Urinary bladder (tissue), 4 donors: ENCODE data around the gene ZNF286A. TPM values are rescaled to one million over a fixed set of nuclear protein-coding genes. Genes with fewer than 3 reads are reported as not detected.
"Not testable (repeated sequence)": the region's sequence is repeated elsewhere in the genome, so short reads cannot be mapped to it uniquely, and the experiment has no call there.

Source experiments
- DNase-seq: peaks from one replicate; pipeline ENCODE4 v3.0.0-alpha.2; 2015; ENCODE audit errors: extremely low spot score
- H3K27ac ChIP-seq: one replicate; pipeline ENCODE4 v1.5.1; 2013; ENCODE audit warnings: low read depth, mild to moderate bottlenecking, moderate library complexity
- H3K36me3 ChIP-seq: one replicate; pipeline ENCODE4 v1.6.1; 2013; ENCODE audit warnings: mild to moderate bottlenecking, moderate library complexity; ENCODE audit not compliant: insufficient read depth
- H3K4me1 ChIP-seq: one replicate; pipeline ENCODE4 v1.6.1; 2013; ENCODE audit warnings: mild to moderate bottlenecking, moderate library complexity; ENCODE audit not compliant: insufficient read depth
- H3K4me3 ChIP-seq: one replicate; pipeline ENCODE4 v1.5.1; 2013; ENCODE audit warnings: low read depth, low read length
- WGBS: extraction: QIAGEN DNeasy Blood & Tissue Kit; methylation state at CpG from one replicate; pipeline ENCODE4 v1.1.7; 2013; 5-methylcytosine and 5-hydroxymethylcytosine counted together
- polyA plus RNA-seq: library from polyadenylated mRNA; stranded (reverse); fragments of 200-250 nt; gene quantifications from one replicate; pipeline ENCODE4 v1.2.3, GENCODE V29; 2013
- total RNA-seq: library from RNA; depleted of rRNA; stranded (reverse); fragments of >200 nt; gene quantifications from one replicate; pipeline ENCODE4 v1.2.3, GENCODE V29; 2014
- donor health status: healthy with polysubstance abuse.
- donor health status: healthy.

Gene ZNF286A
- total and polyA plus RNA-seq, 2 donors: 9.4 to 50.4 TPM

- H3K4me1 ChIP-seq, DNase-seq, H3K36me3 ChIP-seq, H3K27ac ChIP-seq, H3K4me3 ChIP-seq: not testable (repeated sequence)
- WGBS: 98% methylated on average over 11 of the region's 11 CpGs
These were observed 17.3 kb downstream of the ZNF286A start for GRCh38 chr17:15716601-15717563.

GRCh38 chr17:15730535-15730934 is 31.0 kb downstream of the ZNF286A start:
- 88% methylated on average over 14 of the region's 14 CpGs for WGBS
- not testable (repeated sequence) for H3K36me3 ChIP-seq, DNase-seq, H3K27ac ChIP-seq, H3K4me3 ChIP-seq, H3K4me1 ChIP-seq

GRCh38 chr17:15731900-15732299 is 32.3 kb downstream of the ZNF286A start, which contains the start of gene TBC1D26:
Gene TBC1D26 (plus strand): TSS chr17:15732283. CDS start chr17:15735349, 3,066 bp downstream.
- not testable (repeated sequence) for H3K27ac ChIP-seq, H3K4me3 ChIP-seq, H3K36me3 ChIP-seq, H3K4me1 ChIP-seq, DNase-seq
- WGBS: 88% methylated on average over 10 of the region's 10 CpGs

- WGBS: 94% methylated on average over 8 of the region's 10 CpGs
These were observed 33.7 kb downstream of the ZNF286A start for GRCh38 chr17:15733174-15733789.

GRCh38 chr17:15736578-15736977 is 37.0 kb downstream of the ZNF286A start:
- H3K4me3 ChIP-seq, H3K36me3 ChIP-seq, H3K27ac ChIP-seq, H3K4me1 ChIP-seq, DNase-seq: not testable (repeated sequence)
- 91% methylated on average over 4 of the region's 5 CpGs for WGBS

More at GRCh38 chr17:15733174-15733789, 33.7 kb downstream of the ZNF286A start:
- not testable (repeated sequence) for DNase-seq, H3K4me1 ChIP-seq, H3K36me3 ChIP-seq, H3K27ac ChIP-seq, H3K4me3 ChIP-seq

- Histone ChIP-seq H3K4me3 (no peak overlapping the region), H3K27ac (no peak overlapping the region), H3K4me1 (no peaks in the 10 kb centered on the region), H3K36me3 (no peaks in the 10 kb centered on the region)
- DNase-seq: no peak
- 92% methylated on average over 10 of the region's 10 CpGs for WGBS
These were observed 38.5 kb downstream of the ZNF286A start for GRCh38 chr17:15738066-15738465.

GRCh38 chr17:15739259-15739658 is 39.7 kb downstream of the ZNF286A start:
- WGBS: 94% methylated on average over 10 of the region's 11 CpGs
- H3K4me3 ChIP-seq, H3K27ac ChIP-seq, H3K4me1 ChIP-seq, DNase-seq, H3K36me3 ChIP-seq: not testable (repeated sequence)

- WGBS: 60% methylated on average over 8 of the region's 8 CpGs
- not testable (repeated sequence) for H3K4me3 ChIP-seq, H3K36me3 ChIP-seq, DNase-seq, H3K27ac ChIP-seq, H3K4me1 ChIP-seq
These were observed 40.5 kb downstream of the ZNF286A start for GRCh38 chr17:15740041-15740440.

- H3K4me1 ChIP-seq: no peaks in the 10 kb centered on the region
- H3K27ac ChIP-seq: no peak overlapping the region
- H3K36me3 ChIP-seq: no peaks in the 10 kb centered on the region
- no peak for DNase-seq
- H3K4me3 ChIP-seq: no peak overlapping the region
- 95% methylated on average over 7 of the region's 7 CpGs for WGBS
These were observed 41.1 kb downstream of the ZNF286A start for GRCh38 chr17:15740570-15741120.

- Histone ChIP-seq H3K4me1 (no peaks in the 10 kb centered on the region), H3K36me3 (no peaks in the 10 kb centered on the region), H3K27ac (no peak overlapping the region), H3K4me3 (no peak overlapping the region)
- no peak for DNase-seq
- 95% methylated on average over 9 of the region's 9 CpGs for WGBS
These were observed 42.1 kb downstream of the ZNF286A start for GRCh38 chr17:15741624-15742023.

- Histone ChIP-seq H3K27ac (no peak overlapping the region), H3K4me3 (no peak overlapping the region), H3K4me1 (no peaks in the 10 kb centered on the region), H3K36me3 (no peaks in the 10 kb centered on the region)
- DNase-seq: no peak
- 88% methylated on average over 15 of the region's 15 CpGs for WGBS
These were observed 42.7 kb downstream of the ZNF286A start for GRCh38 chr17:15742051-15742795.

GRCh38 chr17:15742921-15743320 is 43.4 kb downstream of the ZNF286A start:
- H3K4me3 ChIP-seq: no peak overlapping the region
- no peaks in the 10 kb centered on the region for H3K36me3 ChIP-seq
- H3K4me1 ChIP-seq: no peaks in the 10 kb centered on the region
- no peak overlapping the region for H3K27ac ChIP-seq
- no peak for DNase-seq
- 94% methylated on average over 7 of the region's 7 CpGs for WGBS

- DNase-seq: no peak
- 79% methylated on average over 7 of the region's 7 CpGs for WGBS
- Histone ChIP-seq H3K4me3 (no peak overlapping the region), H3K36me3 (no peaks in the 10 kb centered on the region), H3K4me1 (no peaks in the 10 kb centered on the region), H3K27ac (no peak overlapping the region)
These were observed 44.6 kb downstream of the ZNF286A start for GRCh38 chr17:15744074-15744676.
